ENCODE data around the gene CREB5.

DNA sequence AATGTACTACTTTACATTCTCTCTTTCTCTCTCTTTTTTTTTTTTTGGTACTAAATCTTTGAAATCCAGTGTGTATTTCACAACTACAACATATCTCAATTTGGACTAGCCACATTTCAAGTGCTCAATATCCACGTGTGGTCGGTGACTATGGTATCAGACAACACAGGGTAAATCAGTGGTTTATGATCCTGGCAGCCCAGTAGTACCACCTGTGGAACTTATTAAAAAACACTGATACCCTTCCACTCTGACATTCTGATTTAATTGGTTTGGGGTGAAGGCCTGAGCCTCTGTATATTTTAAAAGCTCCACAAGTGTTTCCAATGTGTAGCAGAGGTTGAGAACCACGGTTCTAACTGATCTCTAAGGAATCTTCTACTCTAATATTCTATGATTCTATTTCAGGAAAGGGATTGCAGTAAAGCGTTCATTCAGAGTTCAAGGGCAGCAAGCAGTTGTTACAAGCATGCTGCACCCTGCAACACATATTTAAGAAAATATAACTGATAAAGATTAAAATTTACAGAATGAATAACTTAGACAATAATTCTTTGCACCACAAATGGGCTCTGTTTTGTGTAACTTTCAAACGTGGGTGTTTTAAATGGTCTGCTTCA lies 5.1 kb downstream of the CREB5 start:
- TF ChIP-seq EZH2 (IDR thresholded peaks at IDR 0.05; ENCODE audit: low read depth, unreplicated experiment): no peak
- TF ChIP-seq JUNB (IDR thresholded peaks at IDR 0.05; ENCODE audit: unreplicated experiment): no peak
- TF ChIP-seq EZH2phosphoT487 (IDR thresholded peaks at IDR 0.05; ENCODE audit: unreplicated experiment): no peak
- TF ChIP-seq, protein P1, sequence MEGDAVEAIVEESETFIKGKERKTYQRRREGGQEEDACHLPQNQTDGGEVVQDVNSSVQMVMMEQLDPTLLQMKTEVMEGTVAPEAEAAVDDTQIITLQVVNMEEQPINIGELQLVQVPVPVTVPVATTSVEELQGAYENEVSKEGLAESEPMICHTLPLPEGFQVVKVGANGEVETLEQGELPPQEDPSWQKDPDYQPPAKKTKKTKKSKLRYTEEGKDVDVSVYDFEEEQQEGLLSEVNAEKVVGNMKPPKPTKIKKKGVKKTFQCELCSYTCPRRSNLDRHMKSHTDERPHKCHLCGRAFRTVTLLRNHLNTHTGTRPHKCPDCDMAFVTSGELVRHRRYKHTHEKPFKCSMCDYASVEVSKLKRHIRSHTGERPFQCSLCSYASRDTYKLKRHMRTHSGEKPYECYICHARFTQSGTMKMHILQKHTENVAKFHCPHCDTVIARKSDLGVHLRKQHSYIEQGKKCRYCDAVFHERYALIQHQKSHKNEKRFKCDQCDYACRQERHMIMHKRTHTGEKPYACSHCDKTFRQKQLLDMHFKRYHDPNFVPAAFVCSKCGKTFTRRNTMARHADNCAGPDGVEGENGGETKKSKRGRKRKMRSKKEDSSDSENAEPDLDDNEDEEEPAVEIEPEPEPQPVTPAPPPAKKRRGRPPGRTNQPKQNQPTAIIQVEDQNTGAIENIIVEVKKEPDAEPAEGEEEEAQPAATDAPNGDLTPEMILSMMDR (conservative IDR thresholded peaks at IDR 0.05; ENCODE audit: low read depth in 2 of 2): no peak
- no peak for TF ChIP-seq POLR2AphosphoS5 (IDR thresholded peaks at IDR 0.05; ENCODE audit: low read depth)
- TF ChIP-seq, protein P2, sequence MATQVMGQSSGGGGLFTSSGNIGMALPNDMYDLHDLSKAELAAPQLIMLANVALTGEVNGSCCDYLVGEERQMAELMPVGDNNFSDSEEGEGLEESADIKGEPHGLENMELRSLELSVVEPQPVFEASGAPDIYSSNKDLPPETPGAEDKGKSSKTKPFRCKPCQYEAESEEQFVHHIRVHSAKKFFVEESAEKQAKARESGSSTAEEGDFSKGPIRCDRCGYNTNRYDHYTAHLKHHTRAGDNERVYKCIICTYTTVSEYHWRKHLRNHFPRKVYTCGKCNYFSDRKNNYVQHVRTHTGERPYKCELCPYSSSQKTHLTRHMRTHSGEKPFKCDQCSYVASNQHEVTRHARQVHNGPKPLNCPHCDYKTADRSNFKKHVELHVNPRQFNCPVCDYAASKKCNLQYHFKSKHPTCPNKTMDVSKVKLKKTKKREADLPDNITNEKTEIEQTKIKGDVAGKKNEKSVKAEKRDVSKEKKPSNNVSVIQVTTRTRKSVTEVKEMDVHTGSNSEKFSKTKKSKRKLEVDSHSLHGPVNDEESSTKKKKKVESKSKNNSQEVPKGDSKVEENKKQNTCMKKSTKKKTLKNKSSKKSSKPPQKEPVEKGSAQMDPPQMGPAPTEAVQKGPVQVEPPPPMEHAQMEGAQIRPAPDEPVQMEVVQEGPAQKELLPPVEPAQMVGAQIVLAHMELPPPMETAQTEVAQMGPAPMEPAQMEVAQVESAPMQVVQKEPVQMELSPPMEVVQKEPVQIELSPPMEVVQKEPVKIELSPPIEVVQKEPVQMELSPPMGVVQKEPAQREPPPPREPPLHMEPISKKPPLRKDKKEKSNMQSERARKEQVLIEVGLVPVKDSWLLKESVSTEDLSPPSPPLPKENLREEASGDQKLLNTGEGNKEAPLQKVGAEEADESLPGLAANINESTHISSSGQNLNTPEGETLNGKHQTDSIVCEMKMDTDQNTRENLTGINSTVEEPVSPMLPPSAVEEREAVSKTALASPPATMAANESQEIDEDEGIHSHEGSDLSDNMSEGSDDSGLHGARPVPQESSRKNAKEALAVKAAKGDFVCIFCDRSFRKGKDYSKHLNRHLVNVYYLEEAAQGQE (IDR thresholded peaks at IDR 0.05; ENCODE audit: unreplicated experiment): no peak
- TF ChIP-seq NANOG (IDR thresholded peaks at IDR 0.05; ENCODE audit: borderline replicate concordance): no peak
- TF ChIP-seq, protein P3, sequence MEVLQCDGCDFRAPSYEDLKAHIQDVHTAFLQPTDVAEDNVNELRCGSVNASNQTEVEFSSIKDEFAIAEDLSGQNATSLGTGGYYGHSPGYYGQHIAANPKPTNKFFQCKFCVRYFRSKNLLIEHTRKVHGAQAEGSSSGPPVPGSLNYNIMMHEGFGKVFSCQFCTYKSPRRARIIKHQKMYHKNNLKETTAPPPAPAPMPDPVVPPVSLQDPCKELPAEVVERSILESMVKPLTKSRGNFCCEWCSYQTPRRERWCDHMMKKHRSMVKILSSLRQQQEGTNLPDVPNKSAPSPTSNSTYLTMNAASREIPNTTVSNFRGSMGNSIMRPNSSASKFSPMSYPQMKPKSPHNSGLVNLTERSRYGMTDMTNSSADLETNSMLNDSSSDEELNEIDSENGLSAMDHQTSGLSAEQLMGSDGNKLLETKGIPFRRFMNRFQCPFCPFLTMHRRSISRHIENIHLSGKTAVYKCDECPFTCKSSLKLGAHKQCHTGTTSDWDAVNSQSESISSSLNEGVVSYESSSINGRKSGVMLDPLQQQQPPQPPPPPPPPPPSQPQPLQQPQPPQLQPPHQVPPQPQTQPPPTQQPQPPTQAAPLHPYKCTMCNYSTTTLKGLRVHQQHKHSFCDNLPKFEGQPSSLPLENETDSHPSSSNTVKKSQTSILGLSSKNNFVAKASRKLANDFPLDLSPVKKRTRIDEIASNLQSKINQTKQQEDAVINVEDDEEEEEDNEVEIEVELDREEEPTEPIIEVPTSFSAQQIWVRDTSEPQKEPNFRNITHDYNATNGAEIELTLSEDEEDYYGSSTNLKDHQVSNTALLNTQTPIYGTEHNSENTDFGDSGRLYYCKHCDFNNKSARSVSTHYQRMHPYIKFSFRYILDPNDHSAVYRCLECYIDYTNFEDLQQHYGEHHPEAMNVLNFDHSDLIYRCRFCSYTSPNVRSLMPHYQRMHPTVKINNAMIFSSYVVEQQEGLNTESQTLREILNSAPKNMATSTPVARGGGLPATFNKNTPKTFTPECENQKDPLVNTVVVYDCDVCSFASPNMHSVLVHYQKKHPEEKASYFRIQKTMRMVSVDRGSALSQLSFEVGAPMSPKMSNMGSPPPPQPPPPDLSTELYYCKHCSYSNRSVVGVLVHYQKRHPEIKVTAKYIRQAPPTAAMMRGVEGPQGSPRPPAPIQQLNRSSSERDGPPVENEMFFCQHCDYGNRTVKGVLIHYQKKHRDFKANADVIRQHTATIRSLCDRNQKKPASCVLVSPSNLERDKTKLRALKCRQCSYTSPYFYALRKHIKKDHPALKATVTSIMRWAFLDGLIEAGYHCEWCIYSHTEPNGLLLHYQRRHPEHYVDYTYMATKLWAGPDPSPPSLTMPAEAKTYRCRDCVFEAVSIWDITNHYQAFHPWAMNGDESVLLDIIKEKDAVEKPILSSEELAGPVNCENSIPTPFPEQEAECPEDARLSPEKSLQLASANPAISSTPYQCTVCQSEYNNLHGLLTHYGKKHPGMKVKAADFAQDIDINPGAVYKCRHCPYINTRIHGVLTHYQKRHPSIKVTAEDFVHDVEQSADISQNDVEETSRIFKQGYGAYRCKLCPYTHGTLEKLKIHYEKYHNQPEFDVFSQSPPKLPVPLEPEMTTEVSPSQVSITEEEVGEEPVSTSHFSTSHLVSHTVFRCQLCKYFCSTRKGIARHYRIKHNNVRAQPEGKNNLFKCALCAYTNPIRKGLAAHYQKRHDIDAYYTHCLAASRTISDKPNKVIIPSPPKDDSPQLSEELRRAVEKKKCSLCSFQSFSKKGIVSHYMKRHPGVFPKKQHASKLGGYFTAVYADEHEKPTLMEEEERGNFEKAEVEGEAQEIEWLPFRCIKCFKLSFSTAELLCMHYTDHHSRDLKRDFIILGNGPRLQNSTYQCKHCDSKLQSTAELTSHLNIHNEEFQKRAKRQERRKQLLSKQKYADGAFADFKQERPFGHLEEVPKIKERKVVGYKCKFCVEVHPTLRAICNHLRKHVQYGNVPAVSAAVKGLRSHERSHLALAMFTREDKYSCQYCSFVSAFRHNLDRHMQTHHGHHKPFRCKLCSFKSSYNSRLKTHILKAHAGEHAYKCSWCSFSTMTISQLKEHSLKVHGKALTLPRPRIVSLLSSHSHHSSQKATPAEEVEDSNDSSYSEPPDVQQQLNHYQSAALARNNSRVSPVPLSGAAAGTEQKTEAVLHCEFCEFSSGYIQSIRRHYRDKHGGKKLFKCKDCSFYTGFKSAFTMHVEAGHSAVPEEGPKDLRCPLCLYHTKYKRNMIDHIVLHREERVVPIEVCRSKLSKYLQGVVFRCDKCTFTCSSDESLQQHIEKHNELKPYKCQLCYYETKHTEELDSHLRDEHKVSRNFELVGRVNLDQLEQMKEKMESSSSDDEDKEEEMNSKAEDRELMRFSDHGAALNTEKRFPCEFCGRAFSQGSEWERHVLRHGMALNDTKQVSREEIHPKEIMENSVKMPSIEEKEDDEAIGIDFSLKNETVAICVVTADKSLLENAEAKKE (CRISPR knock-in tag; IDR thresholded peaks at IDR 0.05): no peak
- TF ChIP-seq CREB1 (CRISPR knock-in tag; IDR thresholded peaks at IDR 0.05; ENCODE audit: low read depth): no peak
- no peak for TF ChIP-seq ZNF114 (CRISPR knock-in tag; IDR thresholded peaks at IDR 0.05)
- no peak for TF ChIP-seq STAT1 (IDR thresholded peaks at IDR 0.05; ENCODE audit: unreplicated experiment)
- TF ChIP-seq, protein P4, sequence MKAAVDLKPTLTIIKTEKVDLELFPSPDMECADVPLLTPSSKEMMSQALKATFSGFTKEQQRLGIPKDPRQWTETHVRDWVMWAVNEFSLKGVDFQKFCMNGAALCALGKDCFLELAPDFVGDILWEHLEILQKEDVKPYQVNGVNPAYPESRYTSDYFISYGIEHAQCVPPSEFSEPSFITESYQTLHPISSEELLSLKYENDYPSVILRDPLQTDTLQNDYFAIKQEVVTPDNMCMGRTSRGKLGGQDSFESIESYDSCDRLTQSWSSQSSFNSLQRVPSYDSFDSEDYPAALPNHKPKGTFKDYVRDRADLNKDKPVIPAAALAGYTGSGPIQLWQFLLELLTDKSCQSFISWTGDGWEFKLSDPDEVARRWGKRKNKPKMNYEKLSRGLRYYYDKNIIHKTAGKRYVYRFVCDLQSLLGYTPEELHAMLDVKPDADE (IDR thresholded peaks at IDR 0.05): no peak
